AG08395 (cell line): Measurements from ENCODE around the gene TKT.
"Not testable (repeated sequence)": the region's sequence is repeated elsewhere in the genome, so short reads cannot be mapped to it uniquely, and the experiment has no call there.

Experiments
- DNase-seq: peaks from one replicate; pipeline ENCODE4 v3.0.0; 2012; ENCODE audit warnings: mixed read lengths, low spot score

TKT gene

DNA sequence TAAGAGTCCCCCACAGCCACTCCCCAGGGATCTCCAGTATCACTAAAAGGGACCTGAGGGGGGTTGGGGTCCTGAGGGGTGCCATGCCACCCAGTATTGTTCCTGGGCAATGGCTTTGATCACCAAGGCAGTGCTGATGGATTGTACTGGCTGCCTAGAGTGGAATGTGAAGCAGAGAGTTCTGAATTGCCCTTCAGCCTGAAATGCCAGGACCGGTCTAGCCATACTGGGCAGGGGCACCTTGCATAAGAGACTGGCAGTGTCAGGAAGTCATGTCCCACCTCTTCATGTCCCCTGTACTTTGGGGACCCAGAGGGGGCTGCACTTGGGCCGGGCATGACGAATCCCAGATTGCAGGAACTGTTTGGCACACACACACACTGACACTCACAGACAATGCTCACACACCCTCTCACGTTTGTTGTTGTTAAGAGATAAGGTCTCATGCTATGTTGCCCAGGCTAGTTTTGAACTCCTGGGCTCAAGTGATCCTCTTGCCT, 4.5 kb upstream of the TKT start:
- no peak for DNase-seq

- DNase-seq: no peak
These were observed 3.8 kb upstream of the TKT start for GRCh38 chr3:53259427-53260259.

DNA sequence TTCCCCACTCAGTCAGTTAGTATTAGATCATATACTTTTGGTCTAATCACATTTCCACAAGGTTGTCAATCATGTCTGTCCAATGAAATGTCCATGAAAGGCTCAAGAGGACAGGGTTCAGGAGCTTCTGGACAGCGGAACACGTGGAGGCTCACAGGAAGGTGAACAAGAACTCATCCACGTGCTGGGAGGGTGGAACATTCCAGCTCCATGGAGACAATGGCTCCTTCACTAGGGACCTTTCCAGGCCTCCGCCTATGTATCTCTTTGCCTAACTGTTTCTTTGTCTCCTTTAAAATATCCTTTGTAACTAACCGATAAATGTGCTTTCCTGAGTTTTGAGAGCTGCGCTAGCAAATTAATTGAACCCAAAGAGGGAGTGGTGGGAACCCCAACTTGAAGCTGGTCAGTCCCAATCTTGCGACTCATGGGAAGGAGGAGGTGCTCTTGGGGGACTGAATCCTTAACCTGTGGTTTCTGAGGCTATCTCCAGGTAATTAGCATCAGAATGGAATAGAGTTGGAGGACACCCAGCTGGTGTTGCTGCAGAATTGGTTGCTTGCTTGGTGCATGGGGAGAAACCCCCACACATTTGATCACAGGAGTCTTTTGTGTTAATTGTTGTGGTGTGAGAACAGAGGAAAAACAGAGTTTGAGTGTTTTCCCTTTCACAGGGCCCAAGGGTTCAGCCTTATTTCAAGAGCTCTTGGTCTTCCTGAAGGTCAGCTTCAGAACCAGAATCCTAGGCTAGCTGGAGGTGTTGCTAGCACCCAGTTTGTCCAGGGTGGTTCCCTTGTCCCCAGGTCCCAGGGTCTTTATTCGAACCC, 3.0 kb upstream of the TKT start:
- no peak for DNase-seq

DNA sequence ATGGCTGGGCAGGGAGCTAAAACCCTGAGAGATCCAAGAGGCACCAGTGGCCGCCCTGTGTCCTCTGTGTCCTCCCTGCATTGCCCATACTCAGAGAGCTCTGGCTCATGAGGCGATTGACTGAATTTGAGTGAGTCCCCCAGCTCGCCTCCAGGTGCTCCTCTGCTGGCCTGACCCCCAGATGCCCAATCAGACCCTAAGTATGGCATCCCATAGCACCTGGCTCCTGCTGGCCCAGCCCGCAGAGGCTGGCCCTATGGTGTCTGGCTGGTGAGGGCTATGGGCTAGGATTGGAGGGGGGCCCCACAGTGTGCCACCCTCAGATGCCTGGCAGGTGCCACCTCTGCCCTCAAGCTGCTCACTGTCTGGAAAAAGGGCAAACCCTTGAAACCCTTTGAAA, 1.6 kb upstream of the TKT start:
- DNase-seq: no peak

DNA sequence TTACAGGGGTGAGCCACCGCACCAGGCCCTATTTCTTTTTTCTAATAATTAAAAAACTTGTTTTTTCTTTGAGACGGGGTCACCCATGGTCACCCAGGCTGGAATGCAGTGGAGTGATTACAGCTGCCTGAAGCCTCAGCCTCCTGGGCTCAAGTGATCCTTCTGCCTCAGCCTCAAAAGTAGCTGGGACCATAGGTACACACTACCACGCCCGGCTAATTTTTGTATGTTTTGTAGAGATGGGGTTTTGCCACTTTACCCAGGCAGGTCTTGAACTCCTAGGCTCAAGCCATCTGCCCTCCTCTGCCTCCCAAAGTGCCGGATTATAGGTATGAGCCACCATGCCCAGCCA, 858 bp upstream of the TKT start:
- DNase-seq: no peak

DNA sequence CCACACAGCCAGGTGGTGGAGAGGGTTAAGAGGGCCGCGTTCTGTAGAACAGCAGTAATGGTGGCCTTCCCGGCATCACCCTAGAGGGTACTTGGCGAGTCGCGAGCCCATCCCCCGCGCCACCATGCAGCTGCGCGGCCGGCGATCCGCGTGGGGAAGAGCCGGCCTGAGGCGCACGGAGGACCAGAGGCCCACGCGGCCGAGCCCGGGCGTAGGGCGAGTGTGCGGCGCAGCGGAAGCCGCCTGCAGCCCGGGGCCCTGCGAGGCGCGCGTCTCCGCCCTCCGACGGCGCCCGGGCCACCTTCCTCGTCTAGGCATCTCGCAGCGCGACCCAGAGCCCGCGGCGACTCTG, 423 bp downstream of the TKT start:
- no peak for DNase-seq

GRCh38 chr3:53254509-53255422, 1.1 kb downstream of the TKT start:
- DNase-seq: peak; percentile 69

DNA sequence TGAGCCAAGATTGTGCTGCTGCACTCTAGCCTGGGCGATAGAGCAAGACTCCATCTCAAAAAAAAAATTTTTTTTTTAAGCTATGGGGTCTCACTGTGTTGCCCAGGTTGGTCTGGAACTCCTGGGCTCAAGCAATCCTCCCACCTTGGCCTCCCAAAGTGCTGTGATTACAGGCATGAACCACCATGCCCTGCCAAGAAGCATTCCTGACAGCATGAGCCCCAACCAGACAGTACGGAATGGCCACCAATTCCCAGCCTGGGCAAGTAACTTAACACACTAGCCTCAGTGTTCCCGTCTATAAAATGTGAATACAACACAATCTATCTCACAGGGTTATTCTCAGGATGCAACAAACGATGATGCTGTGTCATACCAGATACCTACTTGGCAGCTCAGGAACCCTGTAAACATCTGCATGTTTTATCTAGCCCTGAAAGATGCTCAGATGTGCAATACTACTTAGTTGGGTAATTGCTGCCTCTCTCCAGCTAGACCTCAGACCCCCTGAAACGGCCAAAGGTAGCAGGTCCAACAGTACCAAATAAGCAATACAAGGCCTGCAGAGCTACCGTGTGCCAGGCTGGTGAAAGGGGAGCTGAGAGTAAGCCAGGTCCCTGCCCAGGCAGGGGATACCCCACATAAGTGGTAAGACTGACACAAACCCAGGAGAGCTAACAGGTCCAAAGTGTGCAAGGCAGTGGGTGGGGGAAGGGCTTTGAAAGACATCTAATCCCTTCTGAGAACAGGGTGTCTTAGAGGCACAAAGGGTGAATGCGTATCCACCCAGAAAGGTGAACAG, 1.9 kb downstream of the TKT start:
- no peak for DNase-seq

GRCh38 chr3:53252947-53253322, 2.9 kb downstream of the TKT start:
- not testable (repeated sequence) for DNase-seq

DNA sequence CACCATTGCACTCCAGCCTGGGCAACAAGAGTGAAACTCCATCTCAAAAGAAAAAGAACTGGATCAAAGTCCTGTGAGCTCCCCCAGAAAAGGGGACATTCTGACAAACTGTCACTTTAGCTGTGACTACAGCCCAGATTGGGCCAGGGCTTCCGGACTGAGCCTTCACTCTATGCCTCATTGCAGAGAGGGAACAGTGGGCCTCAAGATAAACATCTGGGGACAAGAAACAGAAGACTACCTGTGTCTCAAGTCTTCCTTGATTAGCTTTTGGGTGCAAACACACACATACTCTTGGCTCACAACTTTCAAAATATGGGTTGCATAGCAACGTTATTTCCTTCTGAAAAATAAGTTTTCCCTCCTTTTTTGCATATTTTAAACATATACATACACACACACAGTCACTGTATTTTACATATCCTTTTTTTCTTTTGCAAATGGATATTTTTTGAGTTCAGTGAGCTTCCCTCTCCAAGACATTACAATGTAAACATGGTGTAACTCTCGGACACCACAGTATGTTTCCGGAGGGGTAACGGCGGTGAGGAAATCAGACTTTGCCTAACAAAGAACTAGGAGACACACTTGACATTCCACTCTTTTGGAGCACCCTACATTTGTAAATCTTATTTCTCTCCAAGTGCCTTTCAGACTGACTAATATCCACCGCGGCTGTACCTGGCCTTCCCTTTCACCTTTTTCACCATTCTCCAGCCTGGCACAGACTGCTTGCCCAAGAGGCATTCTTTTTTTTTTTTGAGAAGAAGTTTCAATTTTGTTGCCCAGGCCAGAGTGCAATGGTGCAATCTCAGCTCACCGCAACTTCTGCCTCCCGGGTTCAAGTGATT, 3.5 kb downstream of the TKT start:
- DNase-seq: no peak

GRCh38 chr3:53250881-53251605, 4.8 kb downstream of the TKT start:
- no peak for DNase-seq

GRCh38 chr3:53250453-53250852, 5.4 kb downstream of the TKT start:
- no peak for DNase-seq

DNA sequence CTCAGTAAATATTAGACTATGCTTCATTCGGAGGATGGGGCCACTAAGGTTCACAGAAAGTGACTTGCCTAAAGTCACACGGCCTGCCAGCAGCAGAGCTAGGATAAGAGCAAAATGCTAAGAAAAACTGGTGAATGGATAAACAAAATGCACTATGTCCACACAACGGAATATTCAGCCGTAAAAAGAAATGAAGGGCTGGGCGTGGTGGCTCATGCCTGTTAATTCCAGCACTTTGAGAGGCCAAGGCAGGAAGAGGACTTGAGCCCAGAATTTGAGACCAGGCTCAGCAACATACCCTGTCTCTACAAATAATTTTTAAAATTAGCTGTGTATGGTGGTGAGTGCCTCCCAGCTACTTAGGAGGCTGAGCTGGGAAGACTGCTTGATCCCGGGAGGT, 7.7 kb downstream of the TKT start:
- no peak for DNase-seq

GRCh38 chr3:53247619-53248018, 8.2 kb downstream of the TKT start:
- no peak for DNase-seq

DNA sequence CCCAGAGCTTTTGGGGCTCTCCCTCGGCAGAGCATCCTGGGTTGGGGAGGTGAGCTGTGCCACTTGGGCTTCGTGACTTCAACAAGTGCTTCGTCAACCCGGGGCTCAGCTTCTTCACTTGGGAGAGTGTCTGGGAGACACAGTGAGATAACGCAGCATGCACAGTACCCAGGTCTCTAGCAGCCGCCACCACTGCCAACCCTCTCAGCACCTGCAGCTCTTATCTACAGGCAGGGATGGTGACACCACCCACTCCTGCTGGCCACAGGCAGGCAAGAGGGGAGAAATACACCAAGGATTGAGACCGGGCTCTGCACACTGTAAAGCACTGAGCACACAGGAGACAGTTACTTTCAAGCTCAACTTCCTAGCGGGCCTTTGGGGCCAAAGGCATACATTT, 11.6 kb downstream of the TKT start:
- no peak for DNase-seq

GRCh38 chr3:53243785-53244184, 12.0 kb downstream of the TKT start:
- DNase-seq: no peak

GRCh38 chr3:53243165-53243564, 12.7 kb downstream of the TKT start:
- peak; percentile 83 for DNase-seq

DNA sequence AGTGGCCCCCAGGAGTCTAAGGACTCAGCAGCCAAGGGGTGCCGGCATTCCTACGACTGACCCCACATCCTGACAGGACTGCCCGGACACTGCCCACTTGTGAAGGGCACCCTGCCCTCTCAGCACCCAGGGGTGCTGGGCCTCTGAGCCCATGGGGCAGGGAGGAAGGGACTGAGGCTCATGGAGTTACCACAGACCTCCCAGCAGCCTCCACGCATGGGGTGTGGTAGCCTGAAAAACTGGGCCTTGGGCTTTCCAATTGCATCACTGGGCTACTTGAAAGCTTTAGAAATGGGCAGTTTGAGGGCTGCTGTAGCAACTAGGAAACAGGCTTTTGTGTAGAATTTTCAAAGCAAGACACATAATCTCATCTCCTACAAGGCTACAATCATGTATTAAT, 13.2 kb downstream of the TKT start:
- DNase-seq: no peak

DNA sequence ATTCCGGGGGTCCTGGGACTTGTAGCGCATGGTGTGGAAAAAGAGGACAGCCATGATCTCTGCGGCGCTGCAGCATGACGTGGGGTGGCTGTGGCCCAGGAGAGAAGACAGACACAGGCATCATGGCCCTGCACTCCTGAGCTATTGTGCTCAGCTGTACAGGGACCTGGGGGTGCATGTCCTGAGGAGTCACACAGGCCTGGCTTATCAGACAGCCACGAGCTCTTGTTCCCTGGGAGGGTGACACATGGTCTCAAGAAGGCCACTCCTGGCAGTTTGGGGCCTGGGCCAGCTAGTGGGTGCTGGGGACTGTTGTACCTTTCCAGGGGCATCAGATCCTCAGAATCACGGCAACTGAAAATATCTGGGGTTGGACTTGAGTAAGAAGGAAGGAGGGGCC, 13.7 kb downstream of the TKT start:
- DNase-seq: no peak
